Measurements from ENCODE around the gene IRF2BP1.
"Not testable (repeated sequence)": the region's sequence is repeated elsewhere in the genome, so short reads cannot be mapped to it uniquely, and the experiment has no call there.

IRF2BP1 gene

GRCh38 chr19:45879055-45879454 is 6.9 kb downstream of the IRF2BP1 start:
- Histone ChIP-seq H3K79me2 (ENCODE audit: control insufficient read depth, insufficient read depth, low read length, unreplicated experiment) (no peaks in the 10 kb centered on the region), H3K27me3 (ENCODE audit: insufficient read depth, low read length) (no peaks in the 10 kb centered on the region), H3K36me3 (ENCODE audit: insufficient read depth, low read length) (no peaks in the 10 kb centered on the region), H2AFZ (ENCODE audit: low read length, unreplicated experiment) (no peak overlapping the region), H3K27ac (ENCODE audit: low read depth, low read length) (no peak overlapping the region), H3K4me3 (ENCODE audit: low read depth, low read length) (no peak overlapping the region), H3K4me1 (ENCODE audit: control insufficient read depth, insufficient read depth, low read length, unreplicated experiment) (peaks cover 9% of the 10 kb centered on the region)

- no peaks in the 10 kb centered on the region for H3K79me2 ChIP-seq (ENCODE audit: control insufficient read depth, insufficient read depth, low read length, unreplicated experiment)
- H3K4me1 ChIP-seq (ENCODE audit: control insufficient read depth, insufficient read depth, low read length, unreplicated experiment) = peaks cover 5% of the 10 kb centered on the region
- no peaks in the 10 kb centered on the region for H3K36me3 ChIP-seq (ENCODE audit: insufficient read depth, low read length)
- no peak overlapping the region for H3K27ac ChIP-seq (ENCODE audit: low read depth, low read length)
- H3K27me3 ChIP-seq (ENCODE audit: insufficient read depth, low read length) = no peaks in the 10 kb centered on the region
- H2AFZ ChIP-seq (ENCODE audit: low read length, unreplicated experiment) = no peak overlapping the region
- no peak overlapping the region for H3K4me3 ChIP-seq (ENCODE audit: low read depth, low read length)
These were observed 7.7 kb downstream of the IRF2BP1 start for GRCh38 chr19:45878043-45878794.

DNA sequence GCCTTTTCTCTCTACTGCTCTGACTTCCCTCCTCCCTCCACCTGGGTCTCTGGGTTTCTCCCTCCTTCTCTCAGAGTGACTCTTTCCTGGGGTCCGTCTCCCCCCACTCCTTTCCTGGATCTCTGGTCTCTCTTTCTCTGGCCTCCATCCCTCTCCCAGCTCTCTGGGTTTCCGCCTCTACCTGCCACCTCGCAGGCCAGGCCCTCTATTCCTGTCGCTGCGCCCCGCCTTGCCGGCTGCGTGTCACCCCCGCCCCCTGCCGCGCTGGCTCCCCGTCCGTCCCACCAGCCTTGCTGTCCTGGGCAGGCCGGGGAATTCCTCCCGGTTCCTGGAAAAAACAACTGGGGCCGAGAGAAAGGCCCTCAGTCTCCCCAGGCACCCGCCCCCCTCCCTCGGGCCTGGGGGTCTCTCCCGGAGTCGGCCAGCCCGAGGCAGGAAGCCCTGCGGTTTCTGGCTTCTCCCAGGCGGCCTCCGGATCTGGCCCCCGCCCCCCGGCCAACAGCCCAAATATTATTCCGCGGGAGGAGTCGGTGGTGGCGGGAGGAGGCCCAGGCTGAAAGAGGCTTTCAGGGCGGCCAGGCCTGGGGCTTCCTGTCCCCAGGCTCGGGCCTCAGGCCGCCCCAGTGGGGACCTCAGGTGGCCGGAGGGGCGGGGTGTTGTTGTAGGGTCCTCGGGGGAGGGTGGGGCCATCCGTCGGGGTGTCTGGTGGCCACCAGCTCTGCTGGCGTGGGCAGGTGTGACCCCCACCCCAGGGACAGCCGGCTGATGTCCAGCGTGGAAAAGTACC is 9.3 kb downstream of the IRF2BP1 start:
- no peak overlapping the region for H3K27ac ChIP-seq (ENCODE audit: low read depth, low read length)
- H3K27me3 ChIP-seq (ENCODE audit: insufficient read depth, low read length) = no peaks in the 10 kb centered on the region
- no peak overlapping the region for H3K4me3 ChIP-seq (ENCODE audit: low read depth, low read length)
- H3K79me2 ChIP-seq (ENCODE audit: control insufficient read depth, insufficient read depth, low read length, unreplicated experiment) = no peaks in the 10 kb centered on the region
- no peaks in the 10 kb centered on the region for H3K4me1 ChIP-seq (ENCODE audit: control insufficient read depth, insufficient read depth, low read length, unreplicated experiment)
- no peak overlapping the region for H2AFZ ChIP-seq (ENCODE audit: low read length, unreplicated experiment)
- no peaks in the 10 kb centered on the region for H3K36me3 ChIP-seq (ENCODE audit: insufficient read depth, low read length)

- Histone ChIP-seq H3K36me3 (ENCODE audit: insufficient read depth, low read length) (no peaks in the 10 kb centered on the region), H2AFZ (ENCODE audit: low read length, unreplicated experiment) (no peak overlapping the region), H3K27me3 (ENCODE audit: insufficient read depth, low read length) (no peaks in the 10 kb centered on the region), H3K4me3 (ENCODE audit: low read depth, low read length) (no peak overlapping the region), H3K79me2 (ENCODE audit: control insufficient read depth, insufficient read depth, low read length, unreplicated experiment) (no peaks in the 10 kb centered on the region), H3K27ac (ENCODE audit: low read depth, low read length) (no peak overlapping the region), H3K4me1 (ENCODE audit: control insufficient read depth, insufficient read depth, low read length, unreplicated experiment) (no peaks in the 10 kb centered on the region)
These were observed 9.9 kb downstream of the IRF2BP1 start for GRCh38 chr19:45876161-45876410.

- no peak overlapping the region for H3K4me3 ChIP-seq (ENCODE audit: low read depth, low read length)
- no peaks in the 10 kb centered on the region for H3K36me3 ChIP-seq (ENCODE audit: insufficient read depth, low read length)
- H3K27me3 ChIP-seq (ENCODE audit: insufficient read depth, low read length) = no peaks in the 10 kb centered on the region
These were observed 11.3 kb downstream of the IRF2BP1 start for GRCh38 chr19:45874620-45874966.

DNA sequence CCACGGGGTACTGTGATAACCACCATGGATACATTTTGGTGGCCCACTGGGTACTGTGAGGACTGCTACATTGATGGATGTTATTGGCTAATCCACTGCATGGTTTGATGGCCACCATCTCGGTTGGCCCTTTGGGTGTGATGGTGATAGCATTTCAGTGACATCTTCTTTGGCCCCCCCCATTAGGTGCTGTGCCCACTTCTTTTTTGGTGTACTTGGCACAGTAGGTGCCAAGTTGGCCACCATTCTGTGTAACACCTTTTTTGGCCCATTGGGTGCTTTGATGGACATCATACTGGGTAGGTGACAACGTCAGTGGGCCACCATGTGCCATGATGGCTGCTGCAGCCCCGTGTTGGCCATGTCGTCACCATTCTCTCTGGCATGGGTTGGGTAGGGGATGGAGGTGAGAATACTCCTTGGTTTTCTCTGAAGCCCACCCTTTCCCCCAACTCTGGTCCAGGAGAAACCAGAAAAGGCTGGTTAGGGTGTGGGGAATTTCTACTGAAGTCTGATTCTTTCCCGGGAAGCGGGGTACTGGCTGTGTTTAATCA is 12.6 kb downstream of the IRF2BP1 start:
- Histone ChIP-seq H3K79me2 (ENCODE audit: control insufficient read depth, insufficient read depth, low read length, unreplicated experiment) (no peaks in the 10 kb centered on the region), H3K4me3 (ENCODE audit: low read depth, low read length) (no peak overlapping the region), H2AFZ (ENCODE audit: low read length, unreplicated experiment) (no peak overlapping the region), H3K4me1 (ENCODE audit: control insufficient read depth, insufficient read depth, low read length, unreplicated experiment) (no peaks in the 10 kb centered on the region), H3K27me3 (ENCODE audit: insufficient read depth, low read length) (no peaks in the 10 kb centered on the region), H3K36me3 (ENCODE audit: insufficient read depth, low read length) (no peaks in the 10 kb centered on the region), H3K27ac (ENCODE audit: low read depth, low read length) (no peak overlapping the region)

More at GRCh38 chr19:45874620-45874966, 11.3 kb downstream of the IRF2BP1 start:
- no peak overlapping the region for H3K27ac ChIP-seq (ENCODE audit: low read depth, low read length)
- H3K79me2 ChIP-seq (ENCODE audit: control insufficient read depth, insufficient read depth, low read length, unreplicated experiment) = no peaks in the 10 kb centered on the region
- no peaks in the 10 kb centered on the region for H3K4me1 ChIP-seq (ENCODE audit: control insufficient read depth, insufficient read depth, low read length, unreplicated experiment)
- H2AFZ ChIP-seq (ENCODE audit: low read length, unreplicated experiment) = no peak overlapping the region

DNA sequence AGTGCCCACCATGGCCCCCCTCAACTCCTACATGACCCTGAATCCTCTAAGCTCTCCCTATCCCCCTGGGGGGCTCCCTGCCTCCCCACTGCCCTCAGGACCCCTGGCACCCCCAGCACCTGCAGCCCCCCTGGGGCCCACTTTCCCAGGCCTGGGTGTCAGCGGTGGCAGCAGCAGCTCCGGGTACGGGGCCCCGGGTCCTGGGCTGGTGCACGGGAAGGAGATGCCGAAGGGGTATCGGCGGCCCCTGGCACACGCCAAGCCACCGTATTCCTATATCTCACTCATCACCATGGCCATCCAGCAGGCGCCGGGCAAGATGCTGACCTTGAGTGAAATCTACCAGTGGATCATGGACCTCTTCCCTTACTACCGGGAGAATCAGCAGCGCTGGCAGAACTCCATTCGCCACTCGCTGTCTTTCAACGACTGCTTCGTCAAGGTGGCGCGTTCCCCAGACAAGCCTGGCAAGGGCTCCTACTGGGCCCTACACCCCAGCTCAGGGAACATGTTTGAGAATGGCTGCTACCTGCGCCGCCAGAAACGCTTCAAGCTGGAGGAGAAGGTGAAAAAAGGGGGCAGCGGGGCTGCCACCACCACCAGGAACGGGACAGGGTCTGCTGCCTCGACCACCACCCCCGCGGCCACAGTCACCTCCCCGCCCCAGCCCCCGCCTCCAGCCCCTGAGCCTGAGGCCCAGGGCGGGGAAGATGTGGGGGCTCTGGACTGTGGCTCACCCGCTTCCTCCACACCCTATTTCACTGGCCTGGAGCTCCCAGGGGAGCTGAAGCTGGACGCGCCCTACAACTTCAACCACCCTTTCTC is 13.6 kb downstream of the IRF2BP1 start:
- Histone ChIP-seq H3K36me3 (ENCODE audit: insufficient read depth, low read length) (no peaks in the 10 kb centered on the region), H3K27me3 (ENCODE audit: insufficient read depth, low read length) (no peaks in the 10 kb centered on the region), H3K79me2 (ENCODE audit: control insufficient read depth, insufficient read depth, low read length, unreplicated experiment) (no peaks in the 10 kb centered on the region), H3K4me3 (ENCODE audit: low read depth, low read length) (no peak overlapping the region), H3K4me1 (ENCODE audit: control insufficient read depth, insufficient read depth, low read length, unreplicated experiment) (no peaks in the 10 kb centered on the region), H2AFZ (ENCODE audit: low read length, unreplicated experiment) (no peak overlapping the region), H3K27ac (ENCODE audit: low read depth, low read length) (no peak overlapping the region)

DNA sequence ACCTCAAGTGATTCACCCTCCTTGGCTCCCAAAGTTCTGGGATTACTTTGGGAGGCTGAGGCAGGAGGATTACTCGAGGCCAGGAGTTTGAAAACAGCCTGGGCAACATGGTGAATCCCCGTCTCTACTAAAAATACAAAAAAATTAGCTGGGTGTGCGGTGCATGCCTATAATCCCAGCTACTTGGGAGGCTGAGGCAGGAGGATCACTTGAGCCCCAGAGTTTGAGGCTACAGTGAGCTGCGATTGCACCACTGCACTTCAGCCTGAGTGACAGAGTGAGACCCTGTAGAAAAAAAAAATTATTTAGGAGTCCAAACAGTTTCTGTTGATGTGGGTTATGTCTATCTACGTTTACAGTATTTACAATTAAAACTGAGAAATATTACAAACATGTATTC is 15.1 kb downstream of the IRF2BP1 start:
- Histone ChIP-seq H2AFZ (ENCODE audit: low read length, unreplicated experiment) (no peak overlapping the region), H3K27ac (ENCODE audit: low read depth, low read length) (no peak overlapping the region), H3K36me3 (ENCODE audit: insufficient read depth, low read length) (no peaks in the 10 kb centered on the region), H3K4me3 (ENCODE audit: low read depth, low read length) (no peak overlapping the region), H3K79me2 (ENCODE audit: control insufficient read depth, insufficient read depth, low read length, unreplicated experiment) (no peaks in the 10 kb centered on the region), H3K4me1 (ENCODE audit: control insufficient read depth, insufficient read depth, low read length, unreplicated experiment) (no peaks in the 10 kb centered on the region), H3K27me3 (ENCODE audit: insufficient read depth, low read length) (peaks cover 2% of the 10 kb centered on the region; the same call in 1 of the 2 replicates)

DNA sequence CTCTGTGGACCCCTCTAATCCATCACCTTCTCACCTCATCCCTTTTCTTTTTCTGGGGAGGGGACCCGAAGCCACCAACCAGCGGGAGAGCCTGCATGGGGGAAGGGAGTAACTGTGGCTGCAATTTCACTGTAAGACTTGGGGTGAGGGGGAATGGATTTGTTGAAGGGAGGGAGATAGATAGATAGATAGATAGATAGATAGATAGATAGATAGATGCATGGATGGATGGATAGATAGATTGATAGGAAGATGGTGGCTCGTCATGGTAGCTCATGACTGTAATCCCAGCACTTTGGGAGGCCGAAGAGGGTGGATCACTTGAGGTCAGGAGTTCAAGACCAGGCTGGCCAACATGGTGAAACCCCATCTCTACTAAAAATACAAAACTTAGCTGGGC is 18.7 kb downstream of the IRF2BP1 start:
- not testable (repeated sequence) for H3K4me3 ChIP-seq (ENCODE audit: low read depth, low read length); H3K27ac ChIP-seq (ENCODE audit: low read depth, low read length); H3K36me3 ChIP-seq (ENCODE audit: insufficient read depth, low read length); H2AFZ ChIP-seq (ENCODE audit: low read length, unreplicated experiment); H3K4me1 ChIP-seq (ENCODE audit: control insufficient read depth, insufficient read depth, low read length, unreplicated experiment); H3K79me2 ChIP-seq (ENCODE audit: control insufficient read depth, insufficient read depth, low read length, unreplicated experiment)
- H3K27me3 ChIP-seq (ENCODE audit: insufficient read depth, low read length) = peaks cover 25% of the 10 kb centered on the region

- Histone ChIP-seq H3K27ac (ENCODE audit: low read depth, low read length) (no peak overlapping the region), H3K36me3 (ENCODE audit: insufficient read depth, low read length) (no peaks in the 10 kb centered on the region), H3K27me3 (ENCODE audit: insufficient read depth, low read length) (peaks cover 25% of the 10 kb centered on the region), H3K4me3 (ENCODE audit: low read depth, low read length) (no peak overlapping the region), H3K79me2 (ENCODE audit: control insufficient read depth, insufficient read depth, low read length, unreplicated experiment) (peaks cover 9% of the 10 kb centered on the region), H3K4me1 (ENCODE audit: control insufficient read depth, insufficient read depth, low read length, unreplicated experiment) (no peaks in the 10 kb centered on the region), H2AFZ (ENCODE audit: low read length, unreplicated experiment) (no peak overlapping the region)
These were observed 19.4 kb downstream of the IRF2BP1 start for GRCh38 chr19:45866400-45867176.
